ENCODE data around the gene KRT25. TPM values are rescaled to one million over a fixed set of nuclear protein-coding genes. Genes with fewer than 3 reads are reported as not detected.

Gene KRT25
- total RNA-seq (2021) (not detected in 3 replicates), Bru-seq, nascent RNA (not detected)
- long read RNA-seq, experiment 1: 0 reads
- long read RNA-seq, experiment 2: 0 reads
- long read RNA-seq, experiment 3: 0 reads

- Mint-ChIP-seq H3K27ac (no peak within 1 kb of the TSS), H3K36me3 (0 out of 2 replicates have a peak, but pooled peaks cover under 1% of the 10 kb centered on the region), H3K4me1 (0 out of 2 replicates have a peak, but pooled peaks cover 6% of the 10 kb centered on the region), H3K27me3 (ENCODE audit: low read depth) (no peaks in the 10 kb centered on the region; the same call in 1 of the 2 replicates), H3K4me3 (no peak within 1 kb of the TSS), H3K9me3 (peaks cover 31% of the 10 kb centered on the region)
- ATAC-seq (no peak), DNase-seq (ENCODE audit: low spot score) (no peak)
- POLR2A ChIA-PET: no interaction called here
- CTCF ChIA-PET: no interaction called here
- TF ChIP-seq AFF4 (CRISPR knock-in tag; IDR thresholded peaks at IDR 0.05; ENCODE audit: borderline replicate concordance): no peak
- TF ChIP-seq STAT6 (CRISPR knock-in tag; conservative IDR thresholded peaks at IDR 0.05; ENCODE audit: low read depth): no peak
- TF ChIP-seq MYBL2 (CRISPR knock-in tag; IDR thresholded peaks at IDR 0.05): no peak
- TF ChIP-seq JAZF1 (CRISPR knock-in tag; IDR thresholded peaks at IDR 0.05): no peak
- TF ChIP-seq NR1H2 (CRISPR knock-in tag; IDR thresholded peaks at IDR 0.05): no peak
- TF ChIP-seq ZNF121 (CRISPR knock-in tag; IDR thresholded peaks at IDR 0.05): no peak
- TF ChIP-seq GTF2I (CRISPR knock-in tag; conservative IDR thresholded peaks at IDR 0.05): no peak
- no peak for TF ChIP-seq CREM (CRISPR knock-in tag; IDR thresholded peaks at IDR 0.05)
- TF ChIP-seq FOXJ3 (CRISPR knock-in tag; IDR thresholded peaks at IDR 0.05; ENCODE audit: borderline replicate concordance): no peak
- no peak for TF ChIP-seq NR2C2 (CRISPR knock-in tag; IDR thresholded peaks at IDR 0.05)
- no peak for TF ChIP-seq ESRRA (CRISPR knock-in tag; IDR thresholded peaks at IDR 0.05; ENCODE audit: borderline replicate concordance)
- TF ChIP-seq CDX4 (CRISPR knock-in tag; IDR thresholded peaks at IDR 0.05; ENCODE audit: borderline replicate concordance): no peak
- no peak for TF ChIP-seq SMAD3 (CRISPR knock-in tag; IDR thresholded peaks at IDR 0.05; ENCODE audit: borderline replicate concordance)
- no peak for TF ChIP-seq NFATC4 (CRISPR knock-in tag; IDR thresholded peaks at IDR 0.05)
- no peak for TF ChIP-seq RELA (CRISPR knock-in tag; IDR thresholded peaks at IDR 0.05; ENCODE audit: borderline replicate concordance)
- TF ChIP-seq JUN (CRISPR knock-in tag; IDR thresholded peaks at IDR 0.05): no peak
- no peak for TF ChIP-seq ZNF512 (CRISPR knock-in tag; IDR thresholded peaks at IDR 0.05; ENCODE audit: borderline replicate concordance)
These were observed at the start of gene KRT25 for GRCh38 chr17:40755231-40755630. Gene KRT25, minus strand, starts transcription at chr17:40755331. Its CDS starts 60 bp downstream, at chr17:40755271.

- Mint-ChIP-seq H3K9me3 (no peaks in the 10 kb centered on the region), H3K4me1 (peaks cover 4% of the 10 kb centered on the region), H3K4me3 (no peak overlapping the region), H3K27ac (no peak overlapping the region), H3K27me3 (ENCODE audit: low read depth) (peaks cover 40% of the 10 kb centered on the region), H3K36me3 (no peaks in the 10 kb centered on the region)
- POLR2A ChIA-PET: no interaction called here
- no peak for TF ChIP-seq CDX4 (CRISPR knock-in tag; IDR thresholded peaks at IDR 0.05; ENCODE audit: borderline replicate concordance)
- TF ChIP-seq GABPB1 (CRISPR knock-in tag; IDR thresholded peaks at IDR 0.05): 0 out of 2 replicates have a peak, but pooled peaks have one; percentile 33
- TF ChIP-seq PREB (CRISPR knock-in tag; IDR thresholded peaks at IDR 0.05; ENCODE audit: borderline replicate concordance): no peak
- TF ChIP-seq SP1 (CRISPR knock-in tag; conservative IDR thresholded peaks at IDR 0.05): 0 out of 2 replicates have a peak, but pooled peaks have one; percentile 23
- peak; percentile 78 for TF ChIP-seq CTCF (IDR thresholded peaks at IDR 0.05)
- DNase-seq (ENCODE audit: low spot score): peak; percentile 87
- CTCF ChIA-PET: interaction anchor here (0.6 to 1.0 kb wide), 11 partner anchors 9 to 859 kb away, joined by 3 to 6 read pairs (median 4); no protein-coding TSS in a partner anchor
- peak; percentile 95 for ATAC-seq
These were observed 48.5 kb upstream of the KRT25 start for GRCh38 chr17:40803617-40804082.
